Spleen (tissue), 7 donors: ENCODE data around the gene RAB12.

Experiments
- POLR2A ChIP-seq, 3 donors: fragments of 450-650 bp; IDR thresholded peaks; one replicate each; pipeline ENCODE4 v1.5.1; 2017; ENCODE audit warnings: antibody characterized with exemption in 3 of 3, mild to moderate bottlenecking in 1 of 3
- TF ChIP-seq, protein P1 (sequence below), 11 experiments: fragments of 200-600 bp in 7 of 11; fragments of 450-650 bp in 4 of 11; sonication (generic) in 4 of 11; IDR thresholded peaks in 8 of 11; conservative IDR thresholded peaks in 3 of 11; 1 replicate in 7 of 11; 2 replicates in 4 of 11; pipeline versions ENCODE4 v1.4.0 to v1.8.0; 2016 to 2021; ENCODE audit warnings: antibody characterized with exemption in 11 of 11, inconsistent platforms in 4 of 11, mild to moderate bottlenecking in 1 of 11
- donor health status: DM: no; HTN: no; CAD: no; lungs with moderate emphysema.
- donor health status: DM: no; HTN: no; CAD: no.
- donor health status: DM: no; HTN: no; CAD: no.

DNA sequence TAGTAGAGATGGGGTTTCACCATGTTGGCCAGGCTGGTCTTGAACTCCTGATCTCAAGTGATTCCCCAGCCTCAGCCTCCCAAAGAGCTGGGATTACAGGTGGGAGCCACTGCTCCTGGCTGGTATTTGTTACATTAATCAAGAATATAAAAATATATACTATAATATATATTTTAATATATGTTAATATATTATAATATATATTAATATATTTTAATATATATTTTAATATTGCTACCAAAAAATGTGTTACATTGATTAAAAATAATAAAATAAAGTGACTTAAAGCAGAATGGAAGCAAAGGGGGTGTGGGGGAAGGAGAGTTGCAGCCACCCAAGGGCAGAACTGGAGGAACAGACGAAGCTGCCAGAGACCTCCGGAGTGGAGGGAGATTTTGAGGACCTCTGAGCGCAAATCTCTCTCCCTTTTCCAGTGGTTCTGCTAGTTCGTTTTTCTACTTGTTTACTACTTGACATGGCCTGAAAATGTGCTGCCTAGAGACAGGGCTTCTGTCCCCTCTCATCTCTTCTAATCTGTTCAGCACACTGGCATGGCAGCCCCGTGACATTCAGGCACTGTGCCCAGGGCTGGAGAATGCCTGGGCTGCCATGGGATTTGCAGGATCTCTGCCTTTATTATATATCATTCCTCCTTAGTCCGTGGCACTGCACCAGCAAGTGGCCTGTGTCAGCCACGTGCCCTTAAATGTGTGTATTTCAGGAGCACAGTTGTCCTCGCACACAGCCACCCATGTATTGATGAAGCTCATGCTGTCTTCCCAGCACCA is 47.9 kb upstream of the RAB12 start:
- TF ChIP-seq, protein P1, sequence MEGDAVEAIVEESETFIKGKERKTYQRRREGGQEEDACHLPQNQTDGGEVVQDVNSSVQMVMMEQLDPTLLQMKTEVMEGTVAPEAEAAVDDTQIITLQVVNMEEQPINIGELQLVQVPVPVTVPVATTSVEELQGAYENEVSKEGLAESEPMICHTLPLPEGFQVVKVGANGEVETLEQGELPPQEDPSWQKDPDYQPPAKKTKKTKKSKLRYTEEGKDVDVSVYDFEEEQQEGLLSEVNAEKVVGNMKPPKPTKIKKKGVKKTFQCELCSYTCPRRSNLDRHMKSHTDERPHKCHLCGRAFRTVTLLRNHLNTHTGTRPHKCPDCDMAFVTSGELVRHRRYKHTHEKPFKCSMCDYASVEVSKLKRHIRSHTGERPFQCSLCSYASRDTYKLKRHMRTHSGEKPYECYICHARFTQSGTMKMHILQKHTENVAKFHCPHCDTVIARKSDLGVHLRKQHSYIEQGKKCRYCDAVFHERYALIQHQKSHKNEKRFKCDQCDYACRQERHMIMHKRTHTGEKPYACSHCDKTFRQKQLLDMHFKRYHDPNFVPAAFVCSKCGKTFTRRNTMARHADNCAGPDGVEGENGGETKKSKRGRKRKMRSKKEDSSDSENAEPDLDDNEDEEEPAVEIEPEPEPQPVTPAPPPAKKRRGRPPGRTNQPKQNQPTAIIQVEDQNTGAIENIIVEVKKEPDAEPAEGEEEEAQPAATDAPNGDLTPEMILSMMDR (IDR thresholded peaks at IDR 0.05 in 8 of 11, conservative IDR thresholded peaks at IDR 0.05 in 3 of 11), result no peak
- no peak for TF ChIP-seq POLR2A (IDR thresholded peaks at IDR 0.05)
